Measurements from ENCODE around the gene BCL2L2.

Gene BCL2L2

GRCh38 chr14:23359722-23360447, 53.3 kb downstream of the BCL2L2 start:
- DNase-seq (ENCODE audit: low read depth): no peak
- no peak for TF ChIP-seq CTCF (IDR thresholded peaks at IDR 0.05; ENCODE audit: low read depth, low read length, missing control alignments)
- no peak overlapping the region for H3K4me3 ChIP-seq (ENCODE audit: low read depth, low read length)

DNA sequence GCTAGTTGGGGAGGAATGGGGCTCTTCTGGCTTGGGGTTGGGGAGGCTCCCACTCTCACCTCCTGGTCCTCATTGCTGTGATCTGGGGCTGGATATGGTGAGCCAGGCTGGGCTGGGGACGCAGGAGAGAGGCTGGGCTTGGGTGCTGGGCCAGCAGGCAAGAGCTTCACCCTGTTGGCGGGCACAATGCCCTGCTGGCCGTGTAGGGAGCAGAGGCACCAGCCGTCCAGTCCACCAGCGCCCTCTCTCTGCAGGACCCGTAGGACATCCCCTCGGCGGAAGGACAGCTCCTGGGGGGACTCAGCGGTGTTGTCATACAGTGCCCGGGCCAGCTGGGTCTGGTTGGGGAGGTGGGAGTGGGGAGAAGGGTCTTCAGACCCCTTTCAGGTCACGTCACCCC, 53.9 kb downstream of the BCL2L2 start:
- DNase-seq (ENCODE audit: low read depth): no peak
- H3K4me3 ChIP-seq (ENCODE audit: low read depth, low read length): no peak overlapping the region
- TF ChIP-seq CTCF (IDR thresholded peaks at IDR 0.05; ENCODE audit: low read depth, low read length, missing control alignments): no peak

DNA sequence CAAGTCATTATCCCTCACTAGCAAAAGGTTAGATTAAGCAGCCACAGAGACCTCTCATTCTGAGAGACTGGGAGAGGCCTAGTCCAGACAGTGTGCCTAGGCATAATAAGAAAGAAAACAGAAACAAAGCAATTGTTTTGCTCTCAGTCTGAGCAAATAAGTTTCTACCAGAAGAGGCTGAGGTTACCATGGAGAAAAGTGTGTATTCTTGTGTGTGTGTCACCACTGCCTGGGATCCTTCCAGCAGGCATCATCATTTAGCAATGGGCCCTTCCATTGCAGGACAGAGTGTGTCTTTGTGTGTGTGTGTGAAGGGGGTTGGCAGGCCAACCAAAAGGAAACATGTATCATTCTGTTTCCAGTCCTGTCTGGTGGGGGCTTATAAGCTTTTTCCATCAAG, 54.7 kb downstream of the BCL2L2 start:
- TF ChIP-seq CTCF (IDR thresholded peaks at IDR 0.05; ENCODE audit: low read depth, low read length, missing control alignments): no peak
- DNase-seq (ENCODE audit: low read depth): no peak
- no peak overlapping the region for H3K4me3 ChIP-seq (ENCODE audit: low read depth, low read length)

Data from GM12864 (cell line).